ENCODE results near the gene MTG2.
A peak's percentile ranks its signal among the peaks of the same experiment; 100 is the strongest.

MTG2 gene

GRCh38 chr20:62182469-62183425 is at the start of gene MTG2:
TSS of gene MTG2 (plus strand) at chr20:62183028. CDS start at chr20:62193421, 10,393 bp downstream.
- peak; percentile 67 for DNase-seq (ENCODE audit: low read depth)

GRCh38 chr20:62133051-62133845 is 49.6 kb upstream of the MTG2 start:
- no peak for DNase-seq (ENCODE audit: low read depth)

- DNase-seq (ENCODE audit: low read depth), result no peak
These were observed 49.0 kb upstream of the MTG2 start for GRCh38 chr20:62133864-62134263.

- no peak for DNase-seq (ENCODE audit: low read depth)
These were observed 48.0 kb upstream of the MTG2 start for GRCh38 chr20:62134735-62135231.

GRCh38 chr20:62135573-62136266 is 47.1 kb upstream of the MTG2 start:
- DNase-seq (ENCODE audit: low read depth), result no peak

GRCh38 chr20:62136283-62137091 is 46.3 kb upstream of the MTG2 start:
- no peak for DNase-seq (ENCODE audit: low read depth)

GRCh38 chr20:62137092-62137384 is 45.8 kb upstream of the MTG2 start:
- no peak for DNase-seq (ENCODE audit: low read depth)

GRCh38 chr20:62137478-62138203 is 45.2 kb upstream of the MTG2 start:
- DNase-seq (ENCODE audit: low read depth), result no peak

- no peak for DNase-seq (ENCODE audit: low read depth)
These were observed 44.7 kb upstream of the MTG2 start for GRCh38 chr20:62138204-62138543.

- no peak for DNase-seq (ENCODE audit: low read depth)
These were observed 43.9 kb upstream of the MTG2 start for GRCh38 chr20:62138912-62139311.

GRCh38 chr20:62139636-62140035 is 43.2 kb upstream of the MTG2 start:
- DNase-seq (ENCODE audit: low read depth), result no peak

- no peak for DNase-seq (ENCODE audit: low read depth)
These were observed 41.8 kb upstream of the MTG2 start for GRCh38 chr20:62141043-62141396.

- DNase-seq (ENCODE audit: low read depth), result no peak
These were observed 41.2 kb upstream of the MTG2 start for GRCh38 chr20:62141397-62142251.

- no peak for DNase-seq (ENCODE audit: low read depth)
These were observed 40.4 kb upstream of the MTG2 start for GRCh38 chr20:62142252-62143080.

- DNase-seq (ENCODE audit: low read depth), result no peak
These were observed 39.5 kb upstream of the MTG2 start, which contains the start of the genes PSMA7 and SS18L1 for GRCh38 chr20:62143081-62143956. TSS of gene PSMA7 (minus strand) at chr20:62143394. CDS start at chr20:62143303, 91 bp downstream. TSS of gene SS18L1 (plus strand) at chr20:62143769. CDS start at chr20:62143821, 52 bp downstream.

GRCh38 chr20:62143957-62144825 is 38.6 kb upstream of the MTG2 start:
- DNase-seq (ENCODE audit: low read depth), result no peak

GRCh38 chr20:62145688-62146018 is 37.2 kb upstream of the MTG2 start:
- no peak for DNase-seq (ENCODE audit: low read depth)
